ENCODE data around the gene AFF3. TPM values are rescaled to one million over a fixed set of nuclear protein-coding genes. Genes with fewer than 3 reads are reported as not detected.
A peak's percentile ranks its signal among the peaks of the same experiment; 100 is the strongest.
"Not testable (repeated sequence)": the region's sequence is repeated elsewhere in the genome, so short reads cannot be mapped to it uniquely, and the experiment has no call there.

AFF3 gene
- polyA plus RNA-seq, 1 donor (not counting 4 experiments of a cell fraction or from before 2014, with no cell fraction given), result not detected

DNA sequence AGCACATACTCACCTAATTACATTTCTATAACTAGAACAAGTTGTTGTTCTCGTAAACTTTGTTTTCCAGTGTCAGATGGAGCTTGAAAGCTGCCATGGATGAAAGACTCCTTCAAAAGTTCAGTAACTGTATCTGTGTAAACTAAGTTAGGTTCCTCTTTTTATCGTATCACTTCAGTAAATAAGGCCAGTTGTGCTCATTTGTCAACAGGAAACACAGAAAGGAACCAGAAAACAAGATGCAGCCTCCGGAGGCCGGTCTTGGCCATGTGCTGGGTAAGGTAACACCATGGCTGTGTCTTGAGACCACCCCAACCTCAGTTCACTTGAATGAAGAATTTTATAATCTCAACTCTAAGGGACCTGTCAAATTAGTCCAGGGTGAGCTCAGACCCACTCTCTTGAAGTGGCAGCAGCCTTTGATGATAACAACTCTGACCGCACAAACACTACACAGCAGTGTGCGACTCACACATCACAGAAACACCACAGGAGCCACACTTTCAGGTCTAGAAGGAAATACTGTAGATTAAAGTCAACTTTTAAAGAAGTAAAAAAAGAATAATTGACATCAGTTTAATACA is 213.8 kb downstream of the AFF3 start:
- Histone ChIP-seq H3K27me3 (ENCODE audit: control insufficient read depth, extremely low read depth, insufficient read depth, low read length) (no peaks in the 10 kb centered on the region), H3K9me1 (ENCODE audit: control insufficient read depth, extremely low read depth, insufficient read depth, low read length) (no peaks in the 10 kb centered on the region), H3K9ac (ENCODE audit: control insufficient read depth, extremely low read depth, insufficient read depth, low read length) (no peak overlapping the region), H4K20me1 (ENCODE audit: control insufficient read depth, extremely low read depth, insufficient read depth, low read length) (no peaks in the 10 kb centered on the region), H3K27ac (ENCODE audit: control insufficient read depth, insufficient read depth, low read length) (no peak overlapping the region), H3K4me2 (ENCODE audit: control insufficient read depth, extremely low read depth, insufficient read depth, low read depth, low read length) (no peak overlapping the region), H2AFZ (ENCODE audit: control insufficient read depth, low read length) (no peak overlapping the region), H3K4me3 (ENCODE audit: control insufficient read depth in 2 of 3, extremely low read depth in 1 of 3, insufficient read depth in 2 of 3, low read depth in 1 of 3, low read length in 3 of 3) (no peak overlapping the region), H3K36me3 (ENCODE audit: control insufficient read depth in 2 of 2, extremely low read depth in 1 of 2, insufficient read depth in 2 of 2, low read length in 2 of 2) (no peaks in the 10 kb centered on the region), H3K4me1 (ENCODE audit: control insufficient read depth, extremely low read depth, insufficient read depth, low read length) (peaks cover 5% of the 10 kb centered on the region), H3K79me2 (ENCODE audit: control insufficient read depth, insufficient read depth, low read length) (no peaks in the 10 kb centered on the region), H3K9me3 (ENCODE audit: control insufficient read depth, low read depth, low read length) (no peaks in the 10 kb centered on the region)
- dilution Hi-C loops (cut with MboI; ENCODE audit: extremely low pct_ligation_motif_present, low sequenced_read_pairs), result no loop called here
- DNase-seq (ENCODE audit: low read depth, low spot score) (no peak), FAIRE-seq (no peak)
- TF ChIP-seq EZH2 (IDR thresholded peaks at IDR 0.05; ENCODE audit: low read length) (no peak), CTCF (optimal IDR thresholded peaks at IDR 0.05 in 1 of 3, IDR thresholded peaks at IDR 0.05 in 1 of 3, conservative IDR thresholded peaks at IDR 0.05 in 1 of 3; ENCODE audit: extremely low read depth in 1 of 3, insufficient read depth in 2 of 3, low read length in 3 of 3) (no peak)

- H3K9me1 ChIP-seq (ENCODE audit: control insufficient read depth, extremely low read depth, insufficient read depth, low read length); H3K27me3 ChIP-seq (ENCODE audit: control insufficient read depth, extremely low read depth, insufficient read depth, low read length); H3K4me3 ChIP-seq (ENCODE audit: control insufficient read depth in 2 of 3, extremely low read depth in 1 of 3, insufficient read depth in 2 of 3, low read depth in 1 of 3, low read length in 3 of 3); DNase-seq (ENCODE audit: low read depth, low spot score); dilution Hi-C loops (cut with MboI; ENCODE audit: extremely low pct_ligation_motif_present, low sequenced_read_pairs); H3K27ac ChIP-seq (ENCODE audit: control insufficient read depth, insufficient read depth, low read length); H2AFZ ChIP-seq (ENCODE audit: control insufficient read depth, low read length); H3K9ac ChIP-seq (ENCODE audit: control insufficient read depth, extremely low read depth, insufficient read depth, low read length); FAIRE-seq; H3K9me3 ChIP-seq (ENCODE audit: control insufficient read depth, low read depth, low read length); H3K79me2 ChIP-seq (ENCODE audit: control insufficient read depth, insufficient read depth, low read length); H3K4me2 ChIP-seq (ENCODE audit: control insufficient read depth, extremely low read depth, insufficient read depth, low read depth, low read length); H4K20me1 ChIP-seq (ENCODE audit: control insufficient read depth, extremely low read depth, insufficient read depth, low read length); H3K36me3 ChIP-seq (ENCODE audit: control insufficient read depth in 2 of 2, extremely low read depth in 1 of 2, insufficient read depth in 2 of 2, low read length in 2 of 2); H3K4me1 ChIP-seq (ENCODE audit: control insufficient read depth, extremely low read depth, insufficient read depth, low read length): not testable (repeated sequence)
These were observed 214.6 kb downstream of the AFF3 start for GRCh38 chr2:99927690-99928207.

- peak overlapping the region in 1 of 3 experiments; percentile 11 for H3K4me3 ChIP-seq (ENCODE audit: control insufficient read depth in 2 of 3, extremely low read depth in 1 of 3, insufficient read depth in 2 of 3, low read depth in 1 of 3, low read length in 3 of 3)
- no peak for DNase-seq (ENCODE audit: low read depth, low spot score)
- FAIRE-seq, result no peak
- H2AFZ ChIP-seq (ENCODE audit: control insufficient read depth, low read length), result no peak overlapping the region
- H3K36me3 ChIP-seq (ENCODE audit: control insufficient read depth in 2 of 2, extremely low read depth in 1 of 2, insufficient read depth in 2 of 2, low read length in 2 of 2), result no peaks in the 10 kb centered on the region
- dilution Hi-C loops (cut with MboI; ENCODE audit: extremely low pct_ligation_motif_present, low sequenced_read_pairs), result no loop called here
- H3K4me1 ChIP-seq (ENCODE audit: control insufficient read depth, extremely low read depth, insufficient read depth, low read length), result peaks cover 5% of the 10 kb centered on the region
- no peak overlapping the region for H3K4me2 ChIP-seq (ENCODE audit: control insufficient read depth, extremely low read depth, insufficient read depth, low read depth, low read length)
- H4K20me1 ChIP-seq (ENCODE audit: control insufficient read depth, extremely low read depth, insufficient read depth, low read length), result no peaks in the 10 kb centered on the region
- no peak overlapping the region for H3K9ac ChIP-seq (ENCODE audit: control insufficient read depth, extremely low read depth, insufficient read depth, low read length)
- H3K9me3 ChIP-seq (ENCODE audit: control insufficient read depth, low read depth, low read length), result no peaks in the 10 kb centered on the region
- H3K9me1 ChIP-seq (ENCODE audit: control insufficient read depth, extremely low read depth, insufficient read depth, low read length), result no peaks in the 10 kb centered on the region
- H3K79me2 ChIP-seq (ENCODE audit: control insufficient read depth, insufficient read depth, low read length), result no peaks in the 10 kb centered on the region
- no peaks in the 10 kb centered on the region for H3K27me3 ChIP-seq (ENCODE audit: control insufficient read depth, extremely low read depth, insufficient read depth, low read length)
- no peak overlapping the region for H3K27ac ChIP-seq (ENCODE audit: control insufficient read depth, insufficient read depth, low read length)
- TF ChIP-seq EZH2 (IDR thresholded peaks at IDR 0.05; ENCODE audit: low read length), result no peak
- TF ChIP-seq CTCF (optimal IDR thresholded peaks at IDR 0.05 in 1 of 3, IDR thresholded peaks at IDR 0.05 in 1 of 3, conservative IDR thresholded peaks at IDR 0.05 in 1 of 3; ENCODE audit: extremely low read depth in 1 of 3, insufficient read depth in 2 of 3, low read length in 3 of 3), result no peak
These were observed 215.4 kb downstream of the AFF3 start for GRCh38 chr2:99926986-99927385.

Measured in keratinocyte (primary cell).